K562 (cell line): ENCODE results near the gene RAB3GAP2. TPM values are rescaled to one million over a fixed set of nuclear protein-coding genes. Genes with fewer than 3 reads are reported as not detected.

ENCODE experiments used
- ATAC-seq: fragments of 200-7000 bp; cut with Tn5 transposase; 3 replicates; pipeline ENCODE4 v1.9.1; 2020; ENCODE audit warnings: moderate library complexity
- BruUV-seq: library from RNA; stranded (reverse); fragments of 400-500 nt; replicated peaks from 2 replicates; lab custom pipeline; 2021; lab: Mats Ljungman, UMichigan
- CTCF ChIA-PET: fragments of 300-600 bp; formaldehyde crosslinking; extraction: SDS; loops from one replicate; lab custom pipeline; 2021; ENCODE audit warnings: low intra/inter-chr PET ratio; lab: Yijun Ruan, JAX
- POLR2A ChIA-PET: fragments of 300-600, 350-650 bp; sonication (Branson Sonifier 250); formaldehyde crosslinking; extraction: SDS; loops from one replicate; lab custom pipeline; 2021; ENCODE audit warnings: antibody characterized with exemption, inconsistent platforms; lab: Yijun Ruan, JAX
- DNase-seq, 4 experiments: peaks; one replicate each; pipeline versions ENCODE4 v3.0.0 to v3.0.0-alpha.2; 2011 to 2018; ENCODE audit warnings: low spot score in 3 of 4, mixed read lengths in 3 of 4; ENCODE audit errors: extremely low read depth in 1 of 4
- FAIRE-seq: peaks from 2 replicates; lab custom pipeline; 2011; peaks lifted over from hg19 to GRCh38; lab: Jason Lieb, UNC
- H2AFZ ChIP-seq: 2 replicates; pipeline ENCODE4 v1.6.0; 2011; ENCODE audit warnings: low read depth, low read length, control low read depth, inconsistent platforms
- H3K27ac ChIP-seq: fragments of 200-600 bp; 3 replicates; pipeline ENCODE4 v1.8.0; 2011; ENCODE audit warnings: low read depth, mild to moderate bottlenecking, control low read depth, inconsistent platforms, low read length, moderate library complexity, mixed read lengths; ENCODE audit errors: extremely low read depth
- H3K27me3 ChIP-seq, 2 experiments: fragments of 300-600 bp in 1 of 2; 2 replicates in 1 of 2; 3 replicates in 1 of 2; pipeline versions ENCODE4 v1.6.0 to v1.8.0; 2011; ENCODE audit warnings: inconsistent platforms in 2 of 2, low read length in 2 of 2, mild to moderate bottlenecking in 1 of 2, mixed read lengths in 1 of 2, moderate library complexity in 1 of 2; ENCODE audit not compliant: control insufficient read depth in 2 of 2, insufficient read depth in 2 of 2
- H3K36me3 ChIP-seq: fragments of 300-600 bp; 3 replicates; pipeline ENCODE4 v1.8.0; 2011; ENCODE audit warnings: mild to moderate bottlenecking, low read length, inconsistent platforms; ENCODE audit not compliant: control insufficient read depth, insufficient read depth
- H3K4me1 ChIP-seq, 2 experiments: fragments of 200-600 bp in 1 of 2; replicated peaks in 1 of 2; 2 replicates in 1 of 2; 3 replicates in 1 of 2; pipeline versions ENCODE4 v1.5.1 to v1.8.0; 2011; ENCODE audit warnings: inconsistent platforms in 2 of 2, low read length in 2 of 2, mild to moderate bottlenecking in 1 of 2, mixed read lengths in 1 of 2, moderate library complexity in 1 of 2; ENCODE audit not compliant: control insufficient read depth in 2 of 2, insufficient read depth in 2 of 2
- H3K4me2 ChIP-seq: 2 replicates; pipeline ENCODE4 v1.6.1; 2011; ENCODE audit warnings: low read length, control low read depth, inconsistent platforms, mixed read lengths; ENCODE audit not compliant: insufficient read depth
- H3K4me3 ChIP-seq: fragments of 200-600 bp; sonication (generic), shearing (Covaris generic); 2 replicates; pipeline ENCODE4 v1.5.1; 2016; ENCODE audit warnings: control low read depth, inconsistent platforms
- H3K79me2 ChIP-seq: fragments of 200-600 bp; 3 replicates; pipeline ENCODE4 v1.8.0; 2011; ENCODE audit warnings: low read length, inconsistent platforms; ENCODE audit not compliant: control insufficient read depth, insufficient read depth
- H3K9ac ChIP-seq, 2 experiments: 2 replicates each; pipeline versions ENCODE4 v1.6.0 to v1.6.1; 2011; ENCODE audit warnings: low read depth in 2 of 2, low read length in 2 of 2, control low read depth in 1 of 2, inconsistent platforms in 1 of 2, mild to moderate bottlenecking in 1 of 2, mixed read lengths in 1 of 2; ENCODE audit not compliant: insufficient read depth in 1 of 2
- H3K9me1 ChIP-seq: one replicate; pipeline ENCODE4 v1.6.0; 2011; ENCODE audit warnings: inconsistent platforms, mild to moderate bottlenecking, low read length, moderate library complexity; ENCODE audit not compliant: control insufficient read depth, insufficient read depth
- H3K9me3 ChIP-seq: replicated peaks from 2 replicates; pipeline ENCODE4 v1.5.1; 2011; ENCODE audit warnings: low read depth, low read length, inconsistent platforms; ENCODE audit not compliant: control insufficient read depth, insufficient read depth
- H4K20me1 ChIP-seq: replicated peaks from 2 replicates; pipeline ENCODE4 v1.6.1; 2011; ENCODE audit warnings: low read length, inconsistent platforms, mixed read lengths; ENCODE audit not compliant: control insufficient read depth, insufficient read depth
- ARID1B ChIP-seq: fragments of 450-650 bp; IDR thresholded peaks from 2 replicates; pipeline ENCODE4 v1.6.1; 2016; ENCODE audit warnings: antibody characterized with exemption, mild to moderate bottlenecking, inconsistent platforms
- CEBPB ChIP-seq: fragments of 450-650 bp; IDR thresholded peaks from 2 replicates; pipeline ENCODE4 v1.6.1; 2016; ENCODE audit warnings: missing genetic modification characterization, missing compliant biosample characterization
- CEBPG ChIP-seq, 3 experiments: fragments of 200-800 bp in 1 of 3; sonication (Bioruptor generic) in 1 of 3; sonication (generic) in 1 of 3; formaldehyde crosslinking in 1 of 3; IDR thresholded peaks in 2 of 3; conservative IDR thresholded peaks in 1 of 3; 2 replicates each; pipeline versions ENCODE4 v1.6.1 to v1.8.0; 2016 to 2022; ENCODE audit warnings: missing compliant biosample characterization in 2 of 3, missing genetic modification characterization in 2 of 3, mild to moderate bottlenecking in 1 of 3, missing genetic modification reagents in 1 of 3
- CSDE1 ChIP-seq, 2 experiments: fragments of 450-650 bp; IDR thresholded peaks; 2 replicates each; pipeline ENCODE4 v1.6.1; 2016; ENCODE audit warnings: mild to moderate bottlenecking in 1 of 2
- FOSL1 ChIP-seq: fragments of 200-800 bp; sonication (Bioruptor generic); conservative IDR thresholded peaks from 2 replicates; pipeline ENCODE4 v1.6.1; 2016; ENCODE audit warnings: missing genetic modification characterization, missing compliant biosample characterization
- GTF2E2 ChIP-seq: fragments of 200-800 bp; sonication (Bioruptor generic); IDR thresholded peaks from 2 replicates; pipeline ENCODE4 v1.6.1; 2016; ENCODE audit warnings: missing genetic modification characterization, missing compliant biosample characterization
- PCBP2 ChIP-seq: fragments of 200-400 bp; formaldehyde crosslinking; IDR thresholded peaks from 2 replicates; pipeline ENCODE4 v1.6.1; 2018; ENCODE audit warnings: low read length, low read depth, mild to moderate bottlenecking, moderate library complexity; ENCODE audit not compliant: poor library complexity, severe bottlenecking
- POU5F1 ChIP-seq: fragments of 150-350 bp; IDR thresholded peaks from 2 replicates; pipeline ENCODE4 v1.6.1; 2014; ENCODE audit warnings: borderline replicate concordance, low read length, low read depth, mild to moderate bottlenecking; ENCODE audit not compliant: partially characterized antibody
- RCOR1 ChIP-seq, 2 experiments: IDR thresholded peaks; 2 replicates each; pipeline ENCODE4 v1.6.1; 2012; ENCODE audit warnings: low read depth in 2 of 2, low read length in 2 of 2, borderline replicate concordance in 1 of 2, improper control_type of control experiment in 1 of 2
- TEAD4 ChIP-seq, 2 experiments: sonication (generic) in 1 of 2; formaldehyde crosslinking in 1 of 2; IDR thresholded peaks; 2 replicates each; pipeline versions ENCODE4 v1.6.1 to v1.8.0; 2012 to 2022; ENCODE audit warnings: borderline replicate concordance in 1 of 2, inconsistent platforms in 1 of 2, low read length in 1 of 2, mild to moderate bottlenecking in 1 of 2, missing genetic modification reagents in 1 of 2
- ZFP1 ChIP-seq: fragments of 450-650 bp; formaldehyde crosslinking; IDR thresholded peaks from 2 replicates; pipeline ENCODE4 v1.4.0; 2020; ENCODE audit warnings: mild to moderate bottlenecking, mixed read lengths
- ZNF23 ChIP-seq: fragments of 250-450 bp; sonication (Bioruptor Pico); IDR thresholded peaks from 2 replicates; pipeline ENCODE4 v1.4.0; 2020; ENCODE audit warnings: mild to moderate bottlenecking
- ZNF253 ChIP-seq: fragments of 250-450 bp; sonication (Bioruptor Pico); conservative IDR thresholded peaks from 2 replicates; pipeline ENCODE4 v1.6.1; 2021; ENCODE audit warnings: mild to moderate bottlenecking
- ZNF445 ChIP-seq: fragments of 250-450 bp; sonication (Bioruptor Pico); IDR thresholded peaks from 2 replicates; pipeline ENCODE4 v1.4.0; 2020; ENCODE audit warnings: low read depth, mild to moderate bottlenecking, moderate library complexity
- ZNF57 ChIP-seq: fragments of 450-650 bp; formaldehyde crosslinking; IDR thresholded peaks from 2 replicates; pipeline ENCODE4 v1.4.0; 2020; ENCODE audit warnings: mild to moderate bottlenecking, moderate library complexity
- ZNF583 ChIP-seq: fragments of 250-450 bp; sonication (Bioruptor Pico); IDR thresholded peaks from 2 replicates; pipeline ENCODE4 v1.4.0; 2020
- ZNF584 ChIP-seq: fragments of 200-800 bp; sonication (Bioruptor generic); IDR thresholded peaks from 2 replicates; pipeline ENCODE4 v1.6.1; 2016; ENCODE audit warnings: low read depth, mild to moderate bottlenecking, missing genetic modification characterization, missing compliant biosample characterization
- ZNF589 ChIP-seq: fragments of 200-800 bp; sonication (Bioruptor generic); IDR thresholded peaks from 2 replicates; pipeline ENCODE4 v1.6.1; 2016; ENCODE audit warnings: low read depth, missing genetic modification characterization, missing compliant biosample characterization
- ZSCAN29 ChIP-seq: fragments of 450-650 bp; IDR thresholded peaks from 2 replicates; pipeline ENCODE4 v1.6.1; 2017
- whole genome bisulfite sequencing: fragments of 100-300 bp; shearing (Covaris generic); methylation state at CpG from one replicate; pipeline ENCODE4 v1.1.6; 2016; ENCODE audit warnings: low coverage, mixed read lengths; ENCODE audit not compliant: insufficient coverage; ENCODE audit errors: missing lambda C conversion rate; 5-methylcytosine and 5-hydroxymethylcytosine counted together
- in situ Hi-C: fragments of 300-500 bp; cut with MboI; formaldehyde crosslinking; loops from 4 replicates; pipeline ENCODE4 v1.15.0; 2018; ENCODE audit warnings: inconsistent platforms, mixed read lengths
- intact Hi-C: fragments of 100-400 bp; cut with micrococcal nuclease; formaldehyde crosslinking; loops from 2 replicates; pipeline ENCODE4 v1.14.2; 2022
- polyA plus RNA-seq, 8 experiments: library from polyadenylated mRNA; depleted of rRNA in 4 of 8; stranded (reverse) in 5 of 8; unstranded in 3 of 8; fragments of >200 nt; fragmentation: Nextera tagmentation in 2 of 8; fragmentation: Illumina TruSeq in 1 of 8; extraction: Ambion mirVana in 2 of 8; extraction: Trizol in 1 of 8; gene quantifications; 2 replicates each; pipeline versions ENCODE4 v1.2.1 to v1.2.3, GENCODE V29; 2011 to 2014; ENCODE audit warnings: inconsistent platforms in 1 of 8, missing spikeins in 1 of 8
- total RNA-seq, 7 experiments: library from RNA; depleted of rRNA in 6 of 7; stranded (reverse); fragments of >200 nt in 6 of 7; fragmentation: Illumina TruSeq in 2 of 7; extraction: Trizol in 2 of 7; gene quantifications; 2 replicates each; pipeline versions ENCODE4 v1.2.1 to v1.2.3, GENCODE V29; 2011 to 2021; ENCODE audit warnings: low replicate concordance in 1 of 7
- TF ChIP-seq, protein P1 (sequence below): fragments of 450-650 bp; IDR thresholded peaks from 2 replicates; pipeline ENCODE4 v1.7.0; 2016; ENCODE audit warnings: borderline replicate concordance
- TF ChIP-seq, protein P2 (sequence below): sonication (generic); formaldehyde crosslinking; IDR thresholded peaks from 2 replicates; pipeline ENCODE4 v1.8.0; 2022; ENCODE audit warnings: missing genetic modification reagents, mild to moderate bottlenecking, borderline replicate concordance

RAB3GAP2 gene
- total and polyA plus RNA-seq, 9 of the 15 experiments (the other 6 are each of a cell fraction or from before 2014, with no cell fraction given): 14.1 to 69.1 (median 32.2) TPM

- no peak for FAIRE-seq
- ChIA-PET POLR2A (interaction anchor here (1.2 kb wide), 1 partner anchor 9 kb away, joined by 3 read pairs; no protein-coding TSS in a partner anchor), CTCF (interaction anchor here (1.1 kb wide), 1 partner anchor 482 kb away, joined by 4 read pairs; no protein-coding TSS in a partner anchor)
These were observed 22.6 kb upstream of the RAB3GAP2 start for GRCh38 chr1:220294846-220295301.

GRCh38 chr1:220291580-220291979 lies 19.3 kb upstream of the RAB3GAP2 start:
- CTCF ChIA-PET: no interaction called here
- Histone ChIP-seq H3K9me3 (no peaks in the 10 kb centered on the region), H3K4me2 (no peak overlapping the region), H3K9me1 (no peaks in the 10 kb centered on the region), H4K20me1 (no peaks in the 10 kb centered on the region), H3K9ac (no peak overlapping the region), H3K27me3 (peaks cover 12 to 17% of the 10 kb centered on the region in 2 experiments; a peak in 4 of 5 replicates)
- no TSS peak for BruUV-seq
- POLR2A ChIA-PET: no interaction called here
- TF ChIP-seq ZNF584 (no peak), CEBPG (CRISPR knock-in tag; IDR thresholded peaks at IDR 0.05) (no peak), CEBPG (tag; conservative IDR thresholded peaks at IDR 0.05 in 1 of 2, IDR thresholded peaks at IDR 0.05 in 1 of 2) (peak in 1 of 2 experiments; percentile 70; a peak in 2 of 4 replicates), CEBPB (peak; percentile 73), ZNF583 (CRISPR knock-in tag) (no peak), GTF2E2 (tag) (no peak), ZNF253 (no peak)
- TF ChIP-seq, protein P1, sequence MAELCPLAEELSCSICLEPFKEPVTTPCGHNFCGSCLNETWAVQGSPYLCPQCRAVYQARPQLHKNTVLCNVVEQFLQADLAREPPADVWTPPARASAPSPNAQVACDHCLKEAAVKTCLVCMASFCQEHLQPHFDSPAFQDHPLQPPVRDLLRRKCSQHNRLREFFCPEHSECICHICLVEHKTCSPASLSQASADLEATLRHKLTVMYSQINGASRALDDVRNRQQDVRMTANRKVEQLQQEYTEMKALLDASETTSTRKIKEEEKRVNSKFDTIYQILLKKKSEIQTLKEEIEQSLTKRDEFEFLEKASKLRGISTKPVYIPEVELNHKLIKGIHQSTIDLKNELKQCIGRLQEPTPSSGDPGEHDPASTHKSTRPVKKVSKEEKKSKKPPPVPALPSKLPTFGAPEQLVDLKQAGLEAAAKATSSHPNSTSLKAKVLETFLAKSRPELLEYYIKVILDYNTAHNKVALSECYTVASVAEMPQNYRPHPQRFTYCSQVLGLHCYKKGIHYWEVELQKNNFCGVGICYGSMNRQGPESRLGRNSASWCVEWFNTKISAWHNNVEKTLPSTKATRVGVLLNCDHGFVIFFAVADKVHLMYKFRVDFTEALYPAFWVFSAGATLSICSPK: no peak
- TF ChIP-seq, protein P2, sequence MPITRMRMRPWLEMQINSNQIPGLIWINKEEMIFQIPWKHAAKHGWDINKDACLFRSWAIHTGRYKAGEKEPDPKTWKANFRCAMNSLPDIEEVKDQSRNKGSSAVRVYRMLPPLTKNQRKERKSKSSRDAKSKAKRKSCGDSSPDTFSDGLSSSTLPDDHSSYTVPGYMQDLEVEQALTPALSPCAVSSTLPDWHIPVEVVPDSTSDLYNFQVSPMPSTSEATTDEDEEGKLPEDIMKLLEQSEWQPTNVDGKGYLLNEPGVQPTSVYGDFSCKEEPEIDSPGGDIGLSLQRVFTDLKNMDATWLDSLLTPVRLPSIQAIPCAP (CRISPR knock-in tag): no peak
- TF ChIP-seq, all 486 proteins: peak for 2
- no peak overlapping the region for H3K4me3 ChIP-seq
- in situ Hi-C loops: no loop called here
- H3K4me1 ChIP-seq: no peaks in the 10 kb centered on the region
- no peaks in the 10 kb centered on the region for H3K36me3 ChIP-seq
- no peak overlapping the region for H3K27ac ChIP-seq
- DNase-seq (no peak), FAIRE-seq (no peak), ATAC-seq (no peak)
- H3K79me2 ChIP-seq: no peaks in the 10 kb centered on the region
- intact Hi-C loops: no loop called here
- no peak overlapping the region for H2AFZ ChIP-seq

More at GRCh38 chr1:220294846-220295301, 22.6 kb upstream of the RAB3GAP2 start:
- 33% methylated on average over 4 of the region's 4 CpGs for WGBS
- Histone ChIP-seq H4K20me1 (no peaks in the 10 kb centered on the region), H3K4me3 (no peak overlapping the region), H3K9me3 (no peaks in the 10 kb centered on the region), H3K27ac (no peak overlapping the region), H2AFZ (no peak overlapping the region), H3K79me2 (no peaks in the 10 kb centered on the region), H3K27me3 (peaks cover 8 to 12% of the 10 kb centered on the region in 2 experiments; a peak in 4 of 5 replicates)
- DNase-seq: no peak
- no TSS peak for BruUV-seq
- TF ChIP-seq ZSCAN29 (no peak), ZNF445 (CRISPR knock-in tag) (no peak), TEAD4 (IDR thresholded peaks at IDR 0.05; ENCODE audit: low read length) (no peak), TEAD4 (CRISPR knock-in tag; IDR thresholded peaks at IDR 0.05; ENCODE audit: borderline replicate concordance) (no peak), ARID1B (no peak), PCBP2 (no peak), FOSL1 (tag) (peak; percentile 29; the same call in 1 of the 2 replicates), ZNF57 (CRISPR knock-in tag) (no peak), POU5F1 (no peak), RCOR1 (IDR thresholded peaks at IDR 0.05; ENCODE audit: borderline replicate concordance in 1 of 2, low read depth in 2 of 2, low read length in 2 of 2) (0 out of 4 replicates have a peak, but pooled peaks of 1 of the 2 experiments have one; percentile 12), CSDE1 (IDR thresholded peaks at IDR 0.05) (no peak), ZNF23 (no peak), ZFP1 (CRISPR knock-in tag) (no peak), ZNF589 (CRISPR knock-in tag) (no peak)
- TF ChIP-seq, all 486 proteins: peak for 2
- intact Hi-C loops (loop anchor here (5.0 kb wide), 3 partner anchors 42 to 437 kb away; no protein-coding TSS in a partner anchor), in situ Hi-C loops (no loop called here)
- Histone ChIP-seq H3K36me3 (no peaks in the 10 kb centered on the region), H3K4me2 (no peak overlapping the region), H3K9me1 (no peaks in the 10 kb centered on the region), H3K9ac (no peak overlapping the region), H3K4me1 (peaks cover 0 to under 1% of the 10 kb centered on the region in 2 experiments; a peak in 3 of 5 replicates)
- ATAC-seq: no peak
